ENCODE results near the gene PARP14.

- TF ChIP-seq CTBP1 (IDR thresholded peaks at IDR 0.05; ENCODE audit: borderline replicate concordance) (no peak), FOXM1 (IDR thresholded peaks at IDR 0.05; ENCODE audit: borderline replicate concordance) (no peak), FOXK2 (IDR thresholded peaks at IDR 0.05) (no peak), FOXA1 (IDR thresholded peaks at IDR 0.05) (no peak), SP1 (IDR thresholded peaks at IDR 0.05) (no peak), BHLHE40 (IDR thresholded peaks at IDR 0.05; ENCODE audit: borderline replicate concordance) (no peak), ZNF384 (IDR thresholded peaks at IDR 0.05) (no peak)
Observed at GRCh38 chr3:122678506-122678905, 2.1 kb upstream of the PARP14 start.
